HG02678 (cell line): ENCODE results near the gene CAMKMT.
A peak's percentile ranks its signal among the peaks of the same experiment; 100 is the strongest.
"Not testable (repeated sequence)": the region's sequence is repeated elsewhere in the genome, so short reads cannot be mapped to it uniquely, and the experiment has no call there.

Experiments
- ATAC-seq: cut with Tn5 transposase; IDR thresholded peaks from one replicate; pipeline ENCODE4 v1.9.1; 2021; ENCODE audit warnings: mild to moderate bottlenecking, moderate library complexity; ENCODE audit not compliant: unreplicated experiment

CAMKMT gene

GRCh38 chr2:44358503-44358902 is 3.2 kb upstream of the CAMKMT start:
- ATAC-seq, result peak; percentile 33

- ATAC-seq, result peak; percentile 5
These were observed 908 bp upstream of the CAMKMT start for GRCh38 chr2:44360749-44361329.

- peak; percentile 11 for ATAC-seq
These were observed 664 bp downstream of the CAMKMT start for GRCh38 chr2:44362207-44363015.

- ATAC-seq, result no peak
These were observed 2.9 kb downstream of the CAMKMT start for GRCh38 chr2:44364604-44365003.

- ATAC-seq, result no peak
These were observed 5.8 kb downstream of the CAMKMT start for GRCh38 chr2:44367591-44367990.

GRCh38 chr2:44369392-44369791 is 7.6 kb downstream of the CAMKMT start:
- no peak for ATAC-seq

- ATAC-seq, result no peak
These were observed 9.7 kb downstream of the CAMKMT start for GRCh38 chr2:44371445-44371844.

GRCh38 chr2:44372246-44372645 is 10.5 kb downstream of the CAMKMT start:
- no peak for ATAC-seq

GRCh38 chr2:44377486-44377885 is 15.7 kb downstream of the CAMKMT start:
- ATAC-seq, result no peak

GRCh38 chr2:44385226-44385625 is 23.5 kb downstream of the CAMKMT start:
- ATAC-seq, result not testable (repeated sequence)

GRCh38 chr2:44388877-44389276 is 27.1 kb downstream of the CAMKMT start:
- ATAC-seq, result no peak

- ATAC-seq, result no peak
These were observed 28.1 kb downstream of the CAMKMT start for GRCh38 chr2:44389895-44390294.

- ATAC-seq, result no peak
These were observed 30.7 kb downstream of the CAMKMT start for GRCh38 chr2:44392338-44392943.

- ATAC-seq, result no peak
These were observed 35.9 kb downstream of the CAMKMT start for GRCh38 chr2:44397447-44398175.

GRCh38 chr2:44398243-44398897 is 36.6 kb downstream of the CAMKMT start:
- no peak for ATAC-seq

- ATAC-seq, result no peak
These were observed 59.0 kb downstream of the CAMKMT start for GRCh38 chr2:44420725-44421124.

- ATAC-seq, result no peak
These were observed 62.5 kb downstream of the CAMKMT start for GRCh38 chr2:44424211-44424610.

- no peak for ATAC-seq
These were observed 67.3 kb downstream of the CAMKMT start for GRCh38 chr2:44429034-44429433.

- ATAC-seq, result no peak
These were observed 68.6 kb downstream of the CAMKMT start for GRCh38 chr2:44430342-44430741.

- ATAC-seq, result no peak
These were observed 72.1 kb downstream of the CAMKMT start for GRCh38 chr2:44433895-44434294.

GRCh38 chr2:44441200-44441599 is 79.5 kb downstream of the CAMKMT start:
- ATAC-seq, result no peak
